Motor neuron (in vitro differentiated cells): Measurements from ENCODE around the gene KRTAP12-4. TPM values are rescaled to one million over a fixed set of nuclear protein-coding genes. Genes with fewer than 3 reads are reported as not detected.
A peak's percentile ranks its signal among the peaks of the same experiment; 100 is the strongest.
"Not testable (repeated sequence)": the region's sequence is repeated elsewhere in the genome, so short reads cannot be mapped to it uniquely, and the experiment has no call there.

Experiments
- ATAC-seq, 8 experiments: fragments of 200-7000 bp; cut with Tn5 transposase; replicated peaks in 6 of 8; 2 replicates each; pipeline ENCODE4 v1.8.0; 2021; ENCODE audit warnings: mild to moderate bottlenecking in 8 of 8, moderate library complexity in 8 of 8
- H3K27ac ChIP-seq, 2 donors: fragments of 250-450 bp; sonication (Bioruptor Pico); 2 replicates each; pipeline ENCODE4 v1.9.0; 2021; ENCODE audit warnings: antibody characterized with exemption in 2 of 2, mild to moderate bottlenecking in 2 of 2, moderate library complexity in 1 of 2
- H3K4me1 ChIP-seq, 2 donors: fragments of 250-450 bp; sonication (Bioruptor Pico); replicated peaks in 1 of 2; 2 replicates each; pipeline ENCODE4 v1.6.1; 2021; ENCODE audit warnings: antibody characterized with exemption in 2 of 2, mild to moderate bottlenecking in 2 of 2, moderate library complexity in 1 of 2
- H3K4me3 ChIP-seq, 5 donors: fragments of 250-450 bp; sonication (Bioruptor Pico); 2 replicates each; pipeline ENCODE4 v1.9.0; 2021; ENCODE audit warnings: antibody characterized with exemption in 5 of 5, mild to moderate bottlenecking in 5 of 5, moderate library complexity in 4 of 5
- WGBS, 10 experiments: fragments of 450-650 bp; shearing (Covaris generic); methylation state at CpG; one replicate each; pipeline ENCODE4 v1.0.0; 2022; 5-methylcytosine and 5-hydroxymethylcytosine counted together
- in situ Hi-C, 9 experiments: fragments of 400-800 bp; cut with MboI; loops; one replicate each; pipeline ENCODE4 v1.15.0; 2021; ENCODE audit warnings: low sequenced_read_pairs in 9 of 9, low pct_unique_long_range_greater_than_20kb in 2 of 9; ENCODE audit not compliant: unreplicated experiment in 9 of 9
- total RNA-seq, 8 experiments: library from RNA; unstranded; fragments of 300-600 nt; gene quantifications; 2 replicates each; pipeline versions ENCODE4 v1.2.3 to v1.2.4, GENCODE V29; 2022

KRTAP12-4 gene
- total RNA-seq, 8 experiments from 2014 or later = not detected

GRCh38 chr21:44644878-44645277 is 9.6 kb downstream of the KRTAP12-4 start:
- in situ Hi-C loops = no loop called here
- Histone ChIP-seq H3K27ac (no peak overlapping the region), H3K4me3 (no peak overlapping the region), H3K4me1 (no peaks in the 10 kb centered on the region)
- no peak for ATAC-seq
- 0 to 75% (median 36%) methylated on average over 1 to 2 of the region's 2 CpGs for WGBS, 10 experiments

- no peak overlapping the region for H3K4me3 ChIP-seq
- in situ Hi-C loops = no loop called here
- no peak for ATAC-seq
- 10 to 86% (median 60%) methylated on average over 2 to 11 of the region's 14 CpGs; no CpG with 5 or more reads in 1 of the 10 experiments for WGBS, 10 experiments
- no peaks in the 10 kb centered on the region for H3K4me1 ChIP-seq
- no peak overlapping the region for H3K27ac ChIP-seq
These were observed 10.6 kb downstream of the KRTAP12-4 start for GRCh38 chr21:44643741-44644310.

GRCh38 chr21:44640761-44641160 is 13.7 kb downstream of the KRTAP12-4 start:
- no peak for ATAC-seq
- Histone ChIP-seq H3K4me1 (no peaks in the 10 kb centered on the region), H3K27ac (no peak overlapping the region), H3K4me3 (no peak overlapping the region)
- in situ Hi-C loops = no loop called here
- WGBS, 10 experiments = 40 to 100% (median 83%) methylated on average over 1 to 4 of the region's 5 CpGs; no CpG with 5 or more reads in 3 of the 10 experiments

- in situ Hi-C loops = no loop called here
- H3K4me3 ChIP-seq = no peak overlapping the region
- no peak for ATAC-seq
These were observed 15.2 kb downstream of the KRTAP12-4 start for GRCh38 chr21:44639331-44639655.

GRCh38 chr21:44638506-44639330 is 15.7 kb downstream of the KRTAP12-4 start:
- in situ Hi-C loops, H3K4me3 ChIP-seq, H3K4me1 ChIP-seq, H3K27ac ChIP-seq, ATAC-seq: not testable (repeated sequence)
- WGBS, 10 experiments = 100% methylated on average over 2 of the region's 21 CpGs; no CpG with 5 or more reads in 9 of the 10 experiments

More at GRCh38 chr21:44639331-44639655, 15.2 kb downstream of the KRTAP12-4 start:
- 0 to 93% (median 87%) methylated on average over 1 to 3 of the region's 12 CpGs; no CpG with 5 or more reads in 7 of the 10 experiments for WGBS, 10 experiments
- Histone ChIP-seq H3K27ac (no peak overlapping the region), H3K4me1 (no peaks in the 10 kb centered on the region)

GRCh38 chr21:44637851-44638348 is 16.6 kb downstream of the KRTAP12-4 start:
- 75% methylated on average over 2 of the region's 12 CpGs; no CpG with 5 or more reads in 9 of the 10 experiments for WGBS, 10 experiments
- H3K27ac ChIP-seq, in situ Hi-C loops, H3K4me3 ChIP-seq, H3K4me1 ChIP-seq: not testable (repeated sequence)
- ATAC-seq = peak in 1 of 8 experiments; percentile 10

- WGBS, 10 experiments = 0 to 60% (median 17%) methylated on average over 1 to 3 of the region's 21 CpGs; no CpG with 5 or more reads in 7 of the 10 experiments
- H3K4me1 ChIP-seq = no peaks in the 10 kb centered on the region
- peak in 5 of 8 experiments; percentile 75 to 95 (median 93) for ATAC-seq
- H3K4me3 ChIP-seq = no peak within 1 kb of the TSS
- in situ Hi-C loops = no loop called here
- H3K27ac ChIP-seq = no peak within 1 kb of the TSS
These were observed 17.2 kb downstream of the KRTAP12-4 start, which contains the start of gene KRTAP10-10 for GRCh38 chr21:44637018-44637850. KRTAP10-10 (plus strand) TSS chr21:44637356; CDS start chr21:44637418, 62 bp downstream.

- H3K4me3 ChIP-seq = no peak overlapping the region
- 16 to 100% (median 79%) methylated on average over 2 to 6 of the region's 15 CpGs; no CpG with 5 or more reads in 3 of the 10 experiments for WGBS, 10 experiments
- in situ Hi-C loops = no loop called here
- no peak for ATAC-seq
- no peak overlapping the region for H3K27ac ChIP-seq
- no peaks in the 10 kb centered on the region for H3K4me1 ChIP-seq
These were observed 18.0 kb downstream of the KRTAP12-4 start for GRCh38 chr21:44636209-44637017.

GRCh38 chr21:44632067-44632466 is 22.4 kb downstream of the KRTAP12-4 start:
- WGBS, 10 experiments = 20 to 100% (median 75%) methylated on average over 1 of the region's 1 CpG; no CpG with 5 or more reads in 1 of the 10 experiments
- no peak for ATAC-seq
- Histone ChIP-seq H3K4me1 (no peaks in the 10 kb centered on the region), H3K4me3 (no peak overlapping the region), H3K27ac (no peak overlapping the region)
- in situ Hi-C loops = no loop called here

GRCh38 chr21:44630440-44630839 is 24.0 kb downstream of the KRTAP12-4 start:
- 100% methylated on average over 2 of the region's 2 CpGs; no CpG with 5 or more reads in 9 of the 10 experiments for WGBS, 10 experiments
- Histone ChIP-seq H3K4me1 (no peaks in the 10 kb centered on the region), H3K4me3 (no peak overlapping the region), H3K27ac (no peak overlapping the region)
- ATAC-seq = no peak
- in situ Hi-C loops = no loop called here

GRCh38 chr21:44628707-44629391 is 25.6 kb downstream of the KRTAP12-4 start:
- H3K4me1 ChIP-seq = no peaks in the 10 kb centered on the region
- no peak overlapping the region for H3K4me3 ChIP-seq
- ATAC-seq = peak in 4 of 8 experiments; percentile 24 to 94 (median 50)
- WGBS, 10 experiments = 8 to 92% (median 30%) methylated on average over 2 to 7 of the region's 18 CpGs; no CpG with 5 or more reads in 7 of the 10 experiments
- H3K27ac ChIP-seq = no peak overlapping the region
- in situ Hi-C loops = no loop called here

GRCh38 chr21:44627831-44628233 is 26.6 kb downstream of the KRTAP12-4 start:
- not testable (repeated sequence) for H3K4me1 ChIP-seq
- WGBS, 10 experiments = 52% methylated on average over 5 of the region's 15 CpGs; no CpG with 5 or more reads in 9 of the 10 experiments
- ATAC-seq = peak in 4 of 8 experiments; percentile 26 to 32 (median 30)

More at GRCh38 chr21:44627831-44628233, 26.6 kb downstream of the KRTAP12-4 start:
- in situ Hi-C loops, H3K4me3 ChIP-seq, H3K27ac ChIP-seq: not testable (repeated sequence)
